Left ventricle myocardium inferior (tissue), 1 donor: ENCODE data around the gene TUBB2B. TPM values are rescaled to one million over a fixed set of nuclear protein-coding genes. Genes with fewer than 3 reads are reported as not detected.

Experiments used
- DNase-seq: peaks from one replicate; pipeline ENCODE4 v3.0.0-alpha.2; 2020
- H3K27ac ChIP-seq: fragments of 200-600 bp; replicated peaks from 2 replicates; pipeline ENCODE4 v1.8.0; 2021
- H3K27me3 ChIP-seq: fragments of 200-600 bp; 2 replicates; pipeline ENCODE4 v1.8.0; 2021; ENCODE audit warnings: low read depth
- H3K36me3 ChIP-seq: fragments of 200-600 bp; 2 replicates; pipeline ENCODE4 v1.8.0; 2021
- H3K4me1 ChIP-seq: fragments of 200-600 bp; 2 replicates; pipeline ENCODE4 v1.8.0; 2021
- H3K4me3 ChIP-seq: fragments of 200-600 bp; 2 replicates; pipeline ENCODE4 v1.8.0; 2021; ENCODE audit warnings: mild to moderate bottlenecking, moderate library complexity
- H3K9me3 ChIP-seq: fragments of 200-600 bp; replicated peaks from 2 replicates; pipeline ENCODE4 v1.8.0; 2021
- CTCF ChIP-seq: fragments of 200-600 bp; IDR thresholded peaks from 2 replicates; pipeline ENCODE4 v1.8.0; 2021; ENCODE audit warnings: antibody characterized with exemption, mild to moderate bottlenecking, borderline replicate concordance
- intact Hi-C: fragments of 100-400 bp; cut with micrococcal nuclease; formaldehyde crosslinking; loops from one replicate; pipeline ENCODE4 v1.11.0; 2022
- total RNA-seq: library from RNA; stranded (reverse); fragmentation: NEBNext Ultra II Directional; extraction: Animal tissue kit (Norgen Biotek cat#: 25700); gene quantifications from one replicate; pipeline ENCODE4 v1.2.1, GENCODE V29; 2021
- donor health status: DM: no; HTN: yes; CAD: no; lungs with severe emphysema.

The TUBB2B gene
- total RNA-seq, 1 donor from 2014 or later = 1.4 TPM

- peaks cover 21% of the 10 kb centered on the region for H3K4me1 ChIP-seq
- H3K4me3 ChIP-seq = no peak overlapping the region
- peaks cover 56% of the 10 kb centered on the region for H3K36me3 ChIP-seq
- no peaks in the 10 kb centered on the region for H3K9me3 ChIP-seq
- no peak for TF ChIP-seq CTCF
- H3K27me3 ChIP-seq = no peaks in the 10 kb centered on the region
- intact Hi-C loops = no loop called here
- no peak overlapping the region for H3K27ac ChIP-seq
- no peak for DNase-seq
Measured at GRCh38 chr6:3267162-3267561, 39.7 kb upstream of the TUBB2B start.

GRCh38 chr6:3266170-3266569 lies 38.7 kb upstream of the TUBB2B start:
- Histone ChIP-seq H3K27me3 (no peaks in the 10 kb centered on the region), H3K36me3 (peaks cover 46% of the 10 kb centered on the region), H3K4me3 (no peak overlapping the region), H3K4me1 (peaks cover 30% of the 10 kb centered on the region), H3K9me3 (no peaks in the 10 kb centered on the region), H3K27ac (no peak overlapping the region)
- intact Hi-C loops = no loop called here
- TF ChIP-seq CTCF = no peak
- no peak for DNase-seq

GRCh38 chr6:3265671-3266070 lies 38.2 kb upstream of the TUBB2B start:
- TF ChIP-seq CTCF = no peak
- Histone ChIP-seq H3K9me3 (no peaks in the 10 kb centered on the region), H3K4me1 (peaks cover 35% of the 10 kb centered on the region), H3K27me3 (no peaks in the 10 kb centered on the region), H3K27ac (no peak overlapping the region), H3K36me3 (peaks cover 41% of the 10 kb centered on the region), H3K4me3 (no peak overlapping the region)
- DNase-seq = no peak
- intact Hi-C loops = no loop called here

- DNase-seq = no peak
- Histone ChIP-seq H3K27ac (no peak overlapping the region), H3K9me3 (no peaks in the 10 kb centered on the region), H3K36me3 (peaks cover 30% of the 10 kb centered on the region), H3K27me3 (no peaks in the 10 kb centered on the region), H3K4me3 (no peak overlapping the region), H3K4me1 (peaks cover 48% of the 10 kb centered on the region)
- no peak for TF ChIP-seq CTCF
- intact Hi-C loops = no loop called here
Measured at GRCh38 chr6:3264356-3264755, 36.9 kb upstream of the TUBB2B start.

- Histone ChIP-seq H3K9me3 (no peaks in the 10 kb centered on the region), H3K27ac (no peak overlapping the region), H3K27me3 (no peaks in the 10 kb centered on the region), H3K36me3 (peaks cover 23% of the 10 kb centered on the region), H3K4me1 (peaks cover 59% of the 10 kb centered on the region), H3K4me3 (no peak overlapping the region)
- TF ChIP-seq CTCF = no peak
- no peak for DNase-seq
- intact Hi-C loops = no loop called here
Measured at GRCh38 chr6:3263096-3263495, 35.6 kb upstream of the TUBB2B start.

- no peak for TF ChIP-seq CTCF
- Histone ChIP-seq H3K27ac (no peak overlapping the region), H3K36me3 (peaks cover 18% of the 10 kb centered on the region), H3K4me3 (no peak overlapping the region), H3K27me3 (no peaks in the 10 kb centered on the region), H3K9me3 (no peaks in the 10 kb centered on the region), H3K4me1 (peaks cover 60% of the 10 kb centered on the region)
- no peak for DNase-seq
- intact Hi-C loops = no loop called here
Measured at GRCh38 chr6:3261921-3262320, 34.5 kb upstream of the TUBB2B start.
